Prostate gland (tissue), 2 donors: ENCODE data around the gene RSPH3. TPM values are rescaled to one million over a fixed set of nuclear protein-coding genes. Genes with fewer than 3 reads are reported as not detected.

Source experiments
- DNase-seq: peaks from one replicate; pipeline ENCODE4 v3.0.0-alpha.2; 2019; ENCODE audit warnings: low spot score
- H3K27ac ChIP-seq, 2 donors: fragments of 200-600 bp; sonication (generic); 2 replicates each; pipeline ENCODE4 v1.5.1; 2017 to 2019
- H3K27me3 ChIP-seq: fragments of 200-600 bp; sonication (generic); replicated peaks from 2 replicates; pipeline ENCODE4 v1.5.1; 2019; ENCODE audit not compliant: insufficient read depth
- H3K36me3 ChIP-seq, 2 donors: fragments of 200-600 bp; sonication (generic); 1 replicate in 1 of 2; 2 replicates in 1 of 2; pipeline versions ENCODE4 v1.5.1 to v1.8.1; 2017 to 2019
- H3K4me1 ChIP-seq: fragments of 200-600 bp; sonication (generic); replicated peaks from 2 replicates; pipeline ENCODE4 v1.5.1; 2019
- H3K4me3 ChIP-seq, 2 donors: fragments of 200-600 bp; sonication (generic); 2 replicates each; pipeline ENCODE4 v1.5.1; 2017 to 2019
- H3K9me3 ChIP-seq: fragments of 200-600 bp; sonication (generic); 2 replicates; pipeline ENCODE4 v1.5.1; 2017
- CTCF ChIP-seq, 4 experiments: fragments of 200-600 bp in 2 of 4; fragments of 450-650 bp in 2 of 4; sonication (generic) in 2 of 4; IDR thresholded peaks; 1 replicate in 3 of 4; 2 replicates in 1 of 4; pipeline ENCODE4 v1.5.1; 2016 to 2019; ENCODE audit warnings: antibody characterized with exemption in 4 of 4, mild to moderate bottlenecking in 2 of 4, moderate library complexity in 2 of 4
- POLR2A ChIP-seq: fragments of 450-650 bp; IDR thresholded peaks from one replicate; pipeline ENCODE4 v1.6.1; 2016; ENCODE audit warnings: antibody characterized with exemption, mild to moderate bottlenecking
- POLR2AphosphoS5 ChIP-seq: sonication (generic); formaldehyde crosslinking; IDR thresholded peaks from one replicate; pipeline ENCODE4 v1.6.1; 2017; ENCODE audit warnings: antibody characterized with exemption
- WGBS: methylation state at CpG from one replicate; pipeline ENCODE4 v1.1.5; 2018; 5-methylcytosine and 5-hydroxymethylcytosine counted together
- intact Hi-C: fragments of 100-400 bp; cut with DNase I; formaldehyde crosslinking; loops from one replicate; pipeline ENCODE4 v1.14.2; 2022
- total RNA-seq, 2 donors: library from RNA; depleted of rRNA; stranded (reverse); fragments of >200 nt; gene quantifications; one replicate each; pipeline ENCODE4 v1.1.0, GENCODE V29; 2016

Gene RSPH3
- total RNA-seq, 2 donors from 2014 or later = 18.7 to 19.4 TPM

DNA sequence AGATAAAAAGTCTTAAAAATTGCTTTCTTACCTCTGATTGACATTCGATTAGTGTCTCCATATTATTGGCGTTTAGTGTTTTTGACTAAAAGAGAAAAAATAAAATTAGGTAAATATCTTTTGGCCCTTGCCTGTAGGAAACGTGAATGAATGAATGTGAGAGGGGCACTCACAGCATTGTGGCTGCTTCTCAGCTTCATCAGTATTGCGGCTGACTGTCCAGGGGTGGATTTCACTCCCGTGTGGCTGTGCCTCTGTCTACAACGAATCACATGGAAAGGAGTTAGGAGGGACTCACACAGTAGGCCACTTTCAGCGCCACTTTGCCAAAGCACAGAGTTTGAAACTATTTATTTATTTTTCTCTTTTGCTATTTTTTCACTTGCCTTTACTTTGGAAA is 43.9 kb upstream of the RSPH3 start:
- Histone ChIP-seq H3K4me1 (no peaks in the 10 kb centered on the region), H3K27me3 (no peaks in the 10 kb centered on the region), H3K36me3 (no peaks in the 10 kb centered on the region), H3K27ac (no peak overlapping the region), H3K9me3 (no peaks in the 10 kb centered on the region), H3K4me3 (peak overlapping the region in 1 of 2 donors; percentile 10)
- DNase-seq = no peak
- 76% methylated on average over 7 of the region's 7 CpGs for WGBS
- intact Hi-C loops = loop anchor here (2.0 kb wide), 2 partner anchors 61 to 93 kb away; no protein-coding TSS in a partner anchor
- TF ChIP-seq CTCF (IDR thresholded peaks at IDR 0.05) = no peak
- TF ChIP-seq POLR2AphosphoS5 = no peak
- no peak for TF ChIP-seq POLR2A

DNA sequence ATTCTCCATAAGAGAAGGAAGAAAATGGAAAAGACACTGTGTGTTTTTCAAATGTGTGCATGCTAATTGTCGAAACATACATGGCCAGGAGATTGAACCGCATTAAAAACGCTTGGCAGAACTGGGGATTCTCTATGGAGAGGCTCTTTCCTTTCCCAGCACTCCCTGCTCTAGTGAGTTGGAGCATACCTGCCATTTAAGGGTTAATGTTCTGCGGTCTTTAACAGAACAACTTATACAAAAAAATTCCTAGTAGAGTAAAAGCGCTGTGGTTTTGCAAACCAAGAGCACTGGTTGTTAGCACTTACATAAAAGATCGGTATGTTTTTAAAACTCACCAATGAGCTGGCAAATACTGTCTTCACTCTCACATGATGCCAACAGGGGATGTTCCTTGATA is 43.2 kb upstream of the RSPH3 start:
- Histone ChIP-seq H3K9me3 (no peaks in the 10 kb centered on the region), H3K27me3 (no peaks in the 10 kb centered on the region), H3K36me3 (no peaks in the 10 kb centered on the region), H3K4me3 (no peak overlapping the region), H3K27ac (no peak overlapping the region), H3K4me1 (no peaks in the 10 kb centered on the region)
- TF ChIP-seq POLR2AphosphoS5 (no peak), POLR2A (no peak), CTCF (IDR thresholded peaks at IDR 0.05) (no peak)
- 74% methylated on average over 6 of the region's 6 CpGs for WGBS
- intact Hi-C loops = loop anchor here (2.0 kb wide), 2 partner anchors 62 to 94 kb away; no protein-coding TSS in a partner anchor
- DNase-seq = no peak

DNA sequence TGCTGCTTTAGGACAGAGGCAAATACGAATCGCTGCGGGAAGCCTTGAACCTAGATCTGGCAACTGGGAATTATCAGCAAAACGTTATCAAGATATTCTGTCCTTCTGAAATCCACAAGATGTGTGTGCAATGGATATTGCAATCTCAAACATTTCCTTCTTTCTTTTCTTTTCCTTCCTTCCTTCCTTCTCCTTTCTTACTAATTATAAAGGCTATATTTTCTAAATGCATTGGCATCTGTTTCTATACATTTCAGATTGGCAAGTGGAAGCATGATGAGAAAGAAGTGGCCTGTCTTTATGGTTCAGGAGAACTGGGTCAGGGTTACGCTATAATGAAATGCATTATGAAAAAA is 42.8 kb upstream of the RSPH3 start:
- Histone ChIP-seq H3K36me3 (no peaks in the 10 kb centered on the region), H3K27ac (no peak overlapping the region), H3K4me3 (no peak overlapping the region), H3K27me3 (no peaks in the 10 kb centered on the region), H3K9me3 (no peaks in the 10 kb centered on the region), H3K4me1 (no peaks in the 10 kb centered on the region)
- 19% methylated on average over 5 of the region's 5 CpGs for WGBS
- TF ChIP-seq CTCF (IDR thresholded peaks at IDR 0.05) (peak in 1 of 4 experiments; percentile 2), POLR2A (no peak), POLR2AphosphoS5 (no peak)
- intact Hi-C loops = loop anchor here (2.0 kb wide), 2 partner anchors 62 to 94 kb away; no protein-coding TSS in a partner anchor
- no peak for DNase-seq

- Histone ChIP-seq H3K9me3 (no peaks in the 10 kb centered on the region), H3K4me3 (no peak overlapping the region), H3K27ac (no peak overlapping the region), H3K27me3 (no peaks in the 10 kb centered on the region), H3K36me3 (no peaks in the 10 kb centered on the region), H3K4me1 (no peaks in the 10 kb centered on the region)
- WGBS = 55% methylated on average over 14 of the region's 14 CpGs
- DNase-seq = peak; percentile 68
- TF ChIP-seq POLR2A (no peak), CTCF (IDR thresholded peaks at IDR 0.05) (peak; percentile 69 to 92 (median 85)), POLR2AphosphoS5 (peak; percentile 34)
- intact Hi-C loops = loop anchor here (2.0 kb wide), 2 partner anchors 63 to 95 kb away; no protein-coding TSS in a partner anchor
Observed at GRCh38 chr6:159042003-159042825, 42.2 kb upstream of the RSPH3 start.

- no peaks in the 10 kb centered on the region for H3K36me3 ChIP-seq
- no peaks in the 10 kb centered on the region for H3K4me1 ChIP-seq
- H3K4me3 ChIP-seq = no peak overlapping the region
- no peaks in the 10 kb centered on the region for H3K27me3 ChIP-seq
- H3K9me3 ChIP-seq = no peaks in the 10 kb centered on the region
- intact Hi-C loops = no loop called here
- no peak for DNase-seq
- no peak for TF ChIP-seq POLR2AphosphoS5
- no peak for TF ChIP-seq POLR2A
- TF ChIP-seq CTCF (IDR thresholded peaks at IDR 0.05) = no peak
- no peak overlapping the region for H3K27ac ChIP-seq
- 93% methylated on average over 7 of the region's 7 CpGs for WGBS
Observed at GRCh38 chr6:159041181-159041580, 41.2 kb upstream of the RSPH3 start.
